GM21576 (cell line): ENCODE measurements around the gene TRIM38.
"Not testable (repeated sequence)": the region's sequence is repeated elsewhere in the genome, so short reads cannot be mapped to it uniquely, and the experiment has no call there.

Source experiments
- ATAC-seq: cut with Tn5 transposase; IDR thresholded peaks from one replicate; pipeline ENCODE4 v1.9.1; 2021; ENCODE audit warnings: mild to moderate bottlenecking, moderate library complexity; ENCODE audit not compliant: unreplicated experiment

TRIM38 gene

DNA sequence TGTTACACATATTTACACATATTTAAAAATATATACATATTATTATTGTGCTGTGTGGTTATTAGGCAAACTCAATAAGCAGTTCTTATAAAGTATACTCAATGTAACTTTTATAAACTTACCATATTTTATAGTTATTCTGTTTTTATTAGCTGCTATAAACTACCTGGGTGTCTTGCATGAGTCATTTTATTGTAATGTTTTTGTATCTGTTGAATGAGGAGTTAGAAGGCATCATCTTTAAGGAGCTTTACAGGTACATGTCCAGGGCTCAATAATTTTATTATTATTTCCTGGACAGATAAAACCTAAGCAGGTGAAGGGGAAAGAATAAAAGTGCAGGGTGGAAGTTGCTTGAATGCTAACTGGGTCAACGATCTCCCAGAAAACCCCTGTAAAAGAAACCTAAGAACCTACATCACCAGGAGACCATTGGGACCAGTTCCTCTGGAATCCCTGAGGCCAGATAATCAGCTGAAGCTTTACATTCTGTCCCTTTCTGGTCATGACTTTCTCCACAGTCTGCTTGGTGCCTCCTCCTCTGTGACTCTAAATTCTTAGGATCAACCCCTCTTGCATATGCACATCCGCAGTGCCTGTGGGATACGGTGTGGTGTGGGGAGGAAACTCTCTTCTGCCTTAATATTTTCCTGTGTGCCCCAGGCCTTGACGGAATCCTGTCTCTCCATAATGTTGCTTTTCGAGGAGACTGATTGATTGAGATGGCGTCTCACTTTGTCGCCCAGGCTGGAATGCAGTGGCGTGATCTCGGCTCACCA is 38.0 kb downstream of the TRIM38 start:
- no peak for ATAC-seq

DNA sequence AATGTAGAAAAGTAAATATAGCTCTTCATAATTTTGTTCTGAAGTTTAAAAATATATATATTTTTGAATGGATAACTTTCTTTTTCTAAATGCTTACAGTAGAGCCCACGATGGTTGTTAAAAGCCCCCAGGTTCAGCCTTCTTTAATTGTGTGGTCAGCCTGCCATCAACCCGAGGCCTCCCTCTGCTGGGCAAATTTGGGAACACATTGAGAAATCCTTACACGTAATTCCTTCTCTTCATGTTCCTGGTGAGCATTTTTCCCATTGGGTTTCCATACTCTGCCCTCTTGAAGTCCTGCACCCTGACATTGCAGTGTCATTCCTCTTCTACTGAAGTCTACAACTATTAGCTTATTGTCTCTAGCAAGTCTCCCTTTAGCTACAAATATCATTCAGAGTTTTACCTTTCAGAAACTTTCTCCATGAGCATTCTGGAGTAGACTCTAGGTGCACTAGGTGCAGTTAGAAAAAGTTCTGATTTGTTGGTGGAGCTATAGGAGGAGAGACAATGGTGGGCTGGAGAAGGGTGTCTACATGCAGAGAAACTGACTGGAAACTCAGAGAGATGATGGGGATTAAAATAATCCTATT is 40.6 kb downstream of the TRIM38 start:
- no peak for ATAC-seq

DNA sequence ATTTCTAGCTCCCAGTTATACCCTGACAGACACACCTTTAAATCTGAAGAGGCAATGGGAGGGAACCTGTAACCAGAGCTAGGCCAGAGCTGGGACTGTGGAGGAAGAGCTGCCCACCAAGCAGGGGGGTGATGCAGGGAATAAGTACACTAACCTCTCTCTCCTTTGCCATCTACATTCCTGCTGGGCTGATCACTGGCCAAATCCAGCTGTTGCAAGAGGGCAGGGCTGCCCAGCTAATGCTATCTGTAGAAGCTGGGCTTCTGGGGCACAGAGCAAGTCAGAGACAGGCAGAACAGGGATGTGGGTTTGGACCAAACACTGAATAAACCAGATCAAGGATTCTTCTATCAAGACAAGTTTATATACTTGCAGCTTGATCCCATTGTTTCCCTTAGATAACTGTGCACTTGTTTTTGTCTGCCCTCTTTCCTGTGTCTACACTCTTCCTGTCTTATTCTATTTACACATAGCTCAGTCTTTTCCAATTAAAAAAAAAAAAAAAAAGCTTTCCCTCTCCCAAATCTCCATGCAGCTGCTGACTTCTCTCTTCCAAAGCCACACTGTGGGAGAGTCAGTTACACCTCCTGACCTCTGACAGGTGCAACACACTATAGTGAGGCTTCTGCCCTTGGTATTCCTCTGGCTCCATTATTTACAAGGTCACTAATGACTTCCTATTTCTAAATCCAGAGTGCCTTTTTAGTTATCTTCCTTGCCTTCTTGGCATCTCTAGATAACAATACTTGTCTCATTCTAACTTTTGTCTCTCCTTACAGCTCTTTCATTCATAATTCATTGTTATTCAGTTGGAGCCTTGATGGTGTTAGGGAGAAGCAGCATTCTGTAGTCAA is 43.7 kb downstream of the TRIM38 start:
- no peak for ATAC-seq

DNA sequence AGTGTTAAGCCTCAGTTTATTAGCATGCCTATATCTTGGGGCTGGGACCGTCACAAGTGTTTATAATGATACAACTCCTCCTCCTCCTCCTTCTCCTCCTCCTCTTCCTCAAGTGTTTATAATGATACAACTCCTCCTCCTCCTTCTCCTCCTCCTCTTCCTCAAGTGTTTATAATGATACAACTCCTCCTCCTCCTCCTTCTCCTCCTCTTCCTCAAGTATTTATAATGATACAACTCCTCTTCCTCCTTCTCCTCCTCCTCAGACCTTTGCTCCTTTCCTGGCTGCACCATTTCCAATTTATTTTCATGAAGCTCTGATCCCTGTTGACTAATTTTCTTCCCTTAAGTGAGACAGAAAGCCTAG is 44.3 kb downstream of the TRIM38 start:
- ATAC-seq, result not testable (repeated sequence)

DNA sequence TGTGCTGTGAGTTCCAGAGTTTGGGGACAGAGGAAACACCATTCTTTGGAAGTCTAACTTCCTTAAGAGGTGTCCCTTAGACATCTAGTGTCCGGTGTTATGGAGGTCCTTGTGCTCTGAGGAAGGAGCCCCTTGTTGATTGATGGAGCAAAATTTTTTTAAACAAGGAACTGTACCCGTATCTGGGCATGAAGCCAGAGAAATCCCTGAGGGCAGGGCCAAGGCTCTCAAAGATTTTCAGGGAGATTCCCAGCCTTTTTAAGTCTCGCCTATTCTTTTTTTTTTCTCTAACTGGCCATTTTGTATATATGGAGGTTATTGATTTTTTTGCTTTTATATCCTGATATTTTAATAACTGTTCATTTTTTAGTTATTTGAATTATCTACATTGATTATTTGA is 45.9 kb downstream of the TRIM38 start:
- no peak for ATAC-seq

DNA sequence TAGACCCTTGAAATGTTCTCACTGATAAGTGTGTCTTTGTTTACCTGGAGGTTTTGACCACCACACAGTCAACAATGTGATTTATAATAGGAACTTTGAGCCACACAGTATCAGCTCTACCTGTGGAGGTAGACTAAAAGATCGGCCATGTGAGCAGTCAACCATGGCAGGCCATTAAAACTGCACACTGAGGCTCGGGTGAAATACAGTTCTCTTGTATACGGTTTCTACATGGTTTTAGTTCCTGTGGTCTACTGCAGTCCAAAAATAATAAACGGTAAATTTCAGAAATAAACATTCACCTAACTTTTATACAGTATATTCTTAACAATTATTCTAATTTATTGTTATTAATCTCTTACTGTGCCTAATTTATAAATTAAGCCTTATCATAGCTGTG is 47.2 kb downstream of the TRIM38 start:
- ATAC-seq, result no peak

DNA sequence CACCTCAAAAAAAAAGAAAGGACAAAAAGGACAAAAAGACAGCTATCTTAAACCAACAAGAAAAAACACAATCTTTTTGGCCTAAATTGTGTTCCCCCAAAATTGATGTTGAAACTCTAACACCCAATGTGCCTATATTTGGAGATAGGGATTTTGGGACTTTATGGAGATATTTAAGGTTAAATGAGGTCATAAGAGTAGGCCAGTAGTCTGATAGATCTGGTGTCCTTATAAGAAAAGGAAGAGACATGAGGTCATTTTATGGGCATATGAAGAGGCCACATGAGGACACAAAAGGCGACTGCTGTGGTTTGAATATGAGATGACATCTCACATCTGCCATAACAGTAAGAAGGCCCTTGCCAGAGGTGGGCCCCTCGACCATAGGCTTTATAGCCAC is 49.5 kb downstream of the TRIM38 start:
- ATAC-seq, result no peak

DNA sequence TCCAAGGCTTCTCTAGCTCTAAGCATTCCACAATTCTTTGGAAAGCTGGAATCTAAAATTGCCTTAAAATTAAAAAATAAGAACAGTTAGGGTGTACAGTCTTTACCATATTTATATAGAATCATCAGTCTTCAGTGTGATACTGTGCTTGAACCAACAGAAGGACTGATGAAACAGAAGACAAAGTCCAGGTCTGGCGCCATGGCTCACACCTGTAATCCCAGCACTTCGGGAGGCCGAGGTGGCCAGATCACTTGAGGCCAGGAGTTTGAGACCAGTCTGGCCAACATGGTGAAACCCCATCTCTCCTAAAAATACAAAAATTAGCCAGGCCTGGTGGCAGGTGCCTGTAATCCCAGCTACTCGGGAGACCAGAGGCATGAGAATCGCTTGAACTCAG is 51.8 kb downstream of the TRIM38 start:
- not testable (repeated sequence) for ATAC-seq

DNA sequence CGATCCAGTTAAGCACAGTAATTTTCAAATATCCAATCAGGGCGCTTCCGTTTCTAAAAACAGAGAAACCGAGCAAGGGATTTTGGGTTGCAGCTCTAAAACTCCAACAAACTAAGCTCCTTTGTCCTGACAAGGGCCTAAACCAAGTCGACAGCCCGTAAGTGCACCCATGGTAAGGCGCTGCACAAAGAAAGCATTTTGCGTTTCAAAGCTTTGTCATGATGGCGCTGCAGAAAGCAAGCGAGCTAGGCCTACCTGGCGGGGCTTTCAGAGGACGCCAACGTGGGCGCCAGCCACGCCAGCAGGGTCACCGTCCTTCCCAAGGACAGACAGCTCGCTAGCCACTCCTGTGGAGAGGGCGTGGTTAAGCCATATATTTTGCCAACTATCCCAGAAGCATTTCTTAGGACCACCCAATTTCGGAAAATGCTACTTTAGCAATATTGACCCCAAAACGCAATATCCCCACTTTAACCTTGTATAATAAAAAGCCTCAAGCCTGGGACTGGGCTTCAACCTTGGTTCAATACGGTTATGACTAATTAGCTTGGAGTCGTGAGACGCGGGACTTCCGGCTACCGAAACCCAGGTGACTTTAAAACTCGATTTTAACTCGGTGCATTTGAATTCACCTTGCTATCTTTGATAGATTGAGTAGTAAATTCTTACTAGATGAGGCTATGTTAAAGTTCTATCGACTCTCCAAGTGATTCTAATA is 53.8 kb downstream of the TRIM38 start:
- ATAC-seq, result no peak

DNA sequence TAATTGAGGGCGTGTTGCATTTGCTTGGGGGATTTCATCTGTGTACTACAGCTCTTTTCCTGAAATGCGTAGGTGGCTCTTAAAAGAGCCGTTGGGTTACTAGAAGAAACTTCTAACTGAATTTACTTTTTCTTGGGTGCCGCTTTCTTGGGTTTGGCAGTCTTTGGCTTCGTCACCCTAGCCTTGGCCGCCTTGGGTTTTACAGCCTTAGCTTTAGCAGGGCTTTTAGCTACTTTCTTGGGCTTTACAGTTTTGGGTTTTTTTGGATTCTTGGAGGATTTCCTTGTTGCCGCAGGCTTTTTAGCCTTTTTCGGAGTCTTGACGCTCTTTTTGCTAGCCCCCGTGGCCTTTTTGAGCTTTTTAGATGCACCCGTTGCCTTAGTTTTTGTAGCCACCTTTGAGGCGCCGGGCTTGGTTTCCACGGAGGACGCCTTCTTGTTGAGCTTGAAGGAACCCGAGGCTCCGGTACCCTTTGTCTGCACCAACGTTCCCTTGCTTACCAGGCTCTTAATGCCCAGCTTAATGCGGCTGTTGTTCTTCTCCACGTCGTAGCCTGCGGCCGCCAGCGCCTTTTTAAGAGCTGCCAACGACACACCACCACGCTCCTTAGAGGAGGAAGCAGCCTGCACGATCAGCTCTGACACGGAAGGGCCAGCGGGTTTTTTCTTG is 54.5 kb downstream of the TRIM38 start:
- ATAC-seq, result no peak

DNA sequence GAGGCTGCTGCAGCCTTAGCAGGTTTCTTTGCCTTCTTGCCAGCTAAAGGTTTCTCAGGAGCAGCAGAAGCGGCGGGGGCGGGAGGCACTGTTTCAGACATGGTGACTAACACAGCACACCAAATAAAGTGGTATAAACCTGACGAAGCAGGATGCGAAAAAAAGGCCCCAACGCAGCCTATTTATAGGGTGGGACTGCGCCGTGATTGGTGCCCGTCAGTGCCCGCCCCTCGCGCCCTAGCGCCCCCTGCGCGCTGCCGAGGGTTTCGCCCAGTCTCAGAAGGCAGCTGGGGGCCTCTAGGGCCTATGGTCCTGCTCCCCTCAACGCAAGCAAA is 55.0 kb downstream of the TRIM38 start:
- ATAC-seq, result no peak

DNA sequence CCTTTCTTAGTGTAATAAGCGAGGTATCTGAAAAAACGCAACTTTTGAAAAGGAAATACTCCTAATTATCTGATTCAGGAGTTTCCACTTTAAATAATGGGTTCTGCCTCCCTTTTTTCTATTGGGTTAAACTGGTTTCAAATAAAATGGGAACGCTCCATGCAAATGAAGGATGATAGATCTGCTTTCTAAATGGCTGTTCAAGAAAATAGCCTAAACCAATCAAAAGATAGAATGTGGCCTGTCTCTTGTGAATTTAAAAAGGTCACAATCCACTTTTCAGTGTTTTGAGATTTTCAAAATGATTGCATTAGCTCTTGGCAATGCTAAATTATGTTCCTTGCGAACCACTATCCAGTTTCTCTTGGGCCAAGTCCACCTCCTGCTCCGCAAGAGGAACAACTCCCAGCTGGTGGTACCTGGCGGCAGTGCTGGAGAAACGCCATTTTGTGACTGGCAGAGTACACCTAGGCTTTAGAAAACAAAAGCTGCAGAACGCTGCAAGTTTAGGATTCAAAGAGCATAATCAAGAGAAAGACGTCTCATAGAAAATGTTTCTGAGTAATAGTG is 56.7 kb downstream of the TRIM38 start:
- ATAC-seq, result no peak

DNA sequence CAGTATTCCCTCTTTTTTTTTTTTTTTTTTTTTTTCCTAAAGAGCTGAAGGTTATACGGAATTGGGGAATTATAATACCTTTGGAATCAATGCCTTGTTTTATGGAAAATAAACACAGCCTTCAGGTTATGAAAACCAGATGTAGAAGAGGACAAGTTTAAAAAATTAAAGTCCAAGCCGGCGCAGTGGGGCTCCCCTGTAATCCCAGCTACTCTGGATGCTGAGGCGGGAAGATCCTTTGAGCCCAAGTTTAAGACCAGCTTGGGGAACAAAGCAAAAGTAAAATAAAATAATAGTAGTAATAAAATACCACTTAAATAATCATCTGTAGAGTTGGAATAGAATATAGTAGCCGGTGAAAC is 57.3 kb downstream of the TRIM38 start:
- ATAC-seq, result no peak

DNA sequence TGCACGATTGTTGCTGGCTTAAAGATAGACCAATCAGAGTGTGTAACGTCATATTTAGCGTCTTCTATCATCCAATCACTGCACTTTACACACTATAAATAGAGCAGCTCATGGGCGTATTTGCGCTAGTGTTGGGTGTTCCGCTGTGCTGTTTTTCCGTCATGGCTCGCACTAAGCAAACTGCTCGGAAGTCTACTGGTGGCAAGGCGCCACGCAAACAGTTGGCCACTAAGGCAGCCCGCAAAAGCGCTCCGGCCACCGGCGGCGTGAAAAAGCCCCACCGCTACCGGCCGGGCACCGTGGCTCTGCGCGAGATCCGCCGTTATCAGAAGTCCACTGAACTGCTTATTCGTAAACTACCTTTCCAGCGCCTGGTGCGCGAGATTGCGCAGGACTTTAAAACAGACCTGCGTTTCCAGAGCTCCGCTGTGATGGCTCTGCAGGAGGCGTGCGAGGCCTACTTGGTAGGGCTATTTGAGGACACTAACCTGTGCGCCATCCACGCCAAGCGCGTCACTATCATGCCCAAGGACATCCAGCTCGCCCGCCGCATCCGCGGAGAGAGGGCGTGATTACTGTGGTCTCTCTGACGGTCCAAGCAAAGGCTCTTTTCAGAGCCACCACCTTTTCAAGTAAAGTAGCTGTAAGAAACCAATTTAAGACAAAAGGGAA is 57.9 kb downstream of the TRIM38 start:
- peak; percentile 47 for ATAC-seq

DNA sequence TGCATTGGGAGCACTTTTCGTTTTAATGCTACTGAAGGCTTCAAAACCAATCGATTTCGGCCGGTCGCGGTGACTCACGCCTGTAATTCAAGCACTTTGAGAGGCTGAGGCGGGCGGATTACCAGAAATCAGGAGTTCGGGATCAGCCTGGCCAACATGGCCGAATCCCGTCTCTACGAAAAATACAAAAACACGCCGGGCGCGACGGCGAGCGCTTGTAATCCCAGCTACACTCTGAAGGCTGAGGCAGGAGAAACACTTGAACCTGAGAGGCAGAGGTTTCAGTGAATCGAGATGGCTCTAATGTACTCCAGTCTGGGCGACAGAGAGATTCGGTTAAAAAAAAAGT is 58.4 kb downstream of the TRIM38 start:
- ATAC-seq, result peak; percentile 8

DNA sequence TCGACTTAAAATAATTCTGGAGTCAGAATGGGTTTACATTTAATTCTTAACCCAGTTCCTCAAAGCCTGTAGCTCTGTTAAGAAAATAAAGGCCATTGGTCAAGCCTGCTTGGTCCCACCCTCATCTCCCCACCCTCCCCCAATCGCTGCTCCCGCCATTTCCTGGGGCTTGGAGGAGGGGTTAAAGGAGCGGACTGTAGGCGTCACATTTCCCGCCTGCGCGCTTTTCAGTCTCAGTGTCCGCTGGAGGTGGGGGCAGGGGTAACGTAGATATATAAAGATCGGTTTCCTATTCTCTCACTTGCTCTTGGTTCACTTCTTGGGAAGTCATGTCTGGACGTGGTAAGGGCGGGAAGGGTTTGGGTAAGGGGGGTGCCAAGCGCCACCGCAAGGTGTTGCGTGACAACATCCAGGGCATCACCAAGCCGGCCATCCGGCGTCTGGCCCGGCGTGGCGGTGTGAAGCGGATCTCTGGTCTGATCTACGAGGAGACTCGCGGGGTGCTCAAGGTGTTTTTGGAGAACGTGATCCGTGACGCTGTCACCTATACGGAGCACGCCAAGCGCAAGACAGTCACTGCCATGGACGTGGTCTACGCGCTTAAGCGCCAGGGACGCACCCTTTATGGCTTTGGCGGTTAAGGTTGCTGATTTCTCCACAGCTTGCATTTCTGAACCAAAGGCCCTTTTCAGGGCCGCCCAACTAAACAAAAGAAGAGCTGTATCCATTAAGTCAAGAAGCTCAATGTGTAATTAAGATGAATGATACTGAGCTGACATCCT is 58.9 kb downstream of the TRIM38 start:
- ATAC-seq, result peak; percentile 36

DNA sequence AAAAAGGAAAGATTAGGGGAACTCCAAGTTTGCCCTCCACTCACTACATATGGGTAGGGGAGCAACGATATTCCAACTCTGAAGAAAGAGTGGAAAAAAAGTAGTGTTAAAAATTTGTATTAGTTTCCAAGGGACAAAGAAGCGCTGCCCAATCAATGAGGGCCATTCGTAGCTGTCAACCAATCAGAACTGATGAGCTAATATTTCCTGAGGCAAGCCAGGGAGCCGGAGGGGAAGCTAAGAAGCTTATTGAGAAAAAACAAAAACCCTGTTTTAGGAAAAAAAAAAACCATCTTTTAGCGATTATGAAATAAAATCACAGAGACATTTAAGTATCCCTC is 59.5 kb downstream of the TRIM38 start:
- ATAC-seq, result no peak

DNA sequence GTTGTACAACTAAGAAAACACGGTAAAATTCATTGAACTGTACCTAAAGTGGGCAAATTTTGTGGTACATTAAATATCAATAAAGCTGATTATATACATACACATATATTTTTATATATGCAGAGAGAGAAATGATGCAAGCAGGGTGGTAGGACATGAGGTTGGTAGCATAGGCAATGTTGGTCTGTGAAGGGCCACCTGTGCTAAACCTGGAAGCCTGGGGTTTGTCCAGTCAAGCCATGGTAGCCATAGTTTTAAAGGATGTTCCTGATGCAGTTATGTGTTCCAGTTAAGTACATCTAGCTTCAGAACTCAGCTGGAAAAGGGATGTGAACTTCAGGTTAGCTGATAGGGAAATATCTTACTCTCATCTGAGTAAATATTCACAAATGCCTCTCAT is 60.1 kb downstream of the TRIM38 start:
- ATAC-seq, result no peak

DNA sequence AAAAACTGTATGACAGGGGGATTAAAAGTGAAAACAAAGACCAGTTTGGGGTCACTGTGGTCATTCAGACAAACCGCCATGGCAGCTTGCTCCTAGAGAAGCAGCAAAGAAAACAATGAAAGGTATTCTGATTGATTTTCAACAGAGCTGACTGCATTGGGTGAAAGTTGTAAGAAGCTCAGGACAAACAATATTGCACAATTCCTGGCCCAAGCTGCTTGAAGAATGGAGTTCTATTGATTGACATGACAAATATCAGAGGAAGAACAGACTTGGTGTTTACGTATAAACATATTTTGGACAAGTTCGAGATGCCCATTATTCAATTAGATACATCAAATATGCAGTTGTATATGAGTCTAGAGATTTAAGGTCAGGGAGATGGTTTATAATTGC is 62.0 kb downstream of the TRIM38 start:
- no peak for ATAC-seq
